ENCODE measurements around the gene TRIM66.

GRCh38 chr11:8684600-8685290 lies 2.3 kb upstream of the TRIM66 start:
- TF ChIP-seq CTCF (IDR thresholded peaks at IDR 0.05; ENCODE audit: insufficient read depth, low read depth, low read length) (no peak), EZH2 (IDR thresholded peaks at IDR 0.05; ENCODE audit: insufficient read depth, low read length) (no peak)

Measured in astrocyte (in vitro differentiated cells and primary cell).